Fibroblast of skin of abdomen (primary cell): ENCODE data around the gene PTPN13. TPM values are rescaled to one million over a fixed set of nuclear protein-coding genes. Genes with fewer than 3 reads are reported as not detected.

ENCODE experiments used
- DNase-seq: peaks from one replicate; pipeline ENCODE4 v3.0.0-alpha.2; 2013
- polyA plus RNA-seq, 2 experiments: library from polyadenylated mRNA; unstranded; fragments of 120-200 nt; gene quantifications; one replicate each; pipeline ENCODE4 v1.2.1, GENCODE V29; 2013; ENCODE audit not compliant: insufficient read length in 2 of 2

Gene PTPN13
- 52.6 TPM for polyA plus RNA-seq (2013, experiment 1 of 2; ENCODE audit: insufficient read length)
- 47.7 TPM for polyA plus RNA-seq (2013, experiment 2 of 2; ENCODE audit: insufficient read length)

GRCh38 chr4:86593688-86594558 lies at the start of gene PTPN13:
Gene PTPN13 (plus strand): TSS chr4:86594315. CDS start chr4:86635257, 40,942 bp downstream.
- peak; percentile 100 for DNase-seq

GRCh38 chr4:86547140-86547539 lies 47.0 kb upstream of the PTPN13 start:
- no peak for DNase-seq

GRCh38 chr4:86549163-86549788 lies 44.8 kb upstream of the PTPN13 start:
- DNase-seq = peak; percentile 21

- no peak for DNase-seq
These were observed 42.7 kb upstream of the PTPN13 start for GRCh38 chr4:86551387-86551786.

GRCh38 chr4:86554646-86555045 lies 39.5 kb upstream of the PTPN13 start:
- no peak for DNase-seq

GRCh38 chr4:86556791-86557415 lies 37.2 kb upstream of the PTPN13 start:
- DNase-seq = no peak

- DNase-seq = no peak
These were observed 36.6 kb upstream of the PTPN13 start for GRCh38 chr4:86557526-86557925.

GRCh38 chr4:86558258-86558657 lies 35.9 kb upstream of the PTPN13 start:
- DNase-seq = no peak

- DNase-seq = no peak
These were observed 35.3 kb upstream of the PTPN13 start for GRCh38 chr4:86558797-86559196.

GRCh38 chr4:86560447-86560846 lies 33.7 kb upstream of the PTPN13 start:
- no peak for DNase-seq

- no peak for DNase-seq
These were observed 32.9 kb upstream of the PTPN13 start for GRCh38 chr4:86561256-86561655.

- DNase-seq = peak; percentile 57
These were observed 30.7 kb upstream of the PTPN13 start for GRCh38 chr4:86563416-86563815.

GRCh38 chr4:86564795-86565194 lies 29.3 kb upstream of the PTPN13 start:
- peak; percentile 50 for DNase-seq

- DNase-seq = no peak
These were observed 28.5 kb upstream of the PTPN13 start for GRCh38 chr4:86565651-86566050.

- DNase-seq = no peak
These were observed 24.8 kb upstream of the PTPN13 start for GRCh38 chr4:86569103-86569870.

- no peak for DNase-seq
These were observed 14.2 kb upstream of the PTPN13 start for GRCh38 chr4:86579941-86580340.

- no peak for DNase-seq
These were observed 11.7 kb upstream of the PTPN13 start for GRCh38 chr4:86582410-86582809.

- DNase-seq = no peak
These were observed 7.9 kb upstream of the PTPN13 start for GRCh38 chr4:86586160-86586572.

- DNase-seq = no peak
These were observed 7.3 kb upstream of the PTPN13 start for GRCh38 chr4:86586626-86587380.

- no peak for DNase-seq
These were observed 6.6 kb upstream of the PTPN13 start for GRCh38 chr4:86587381-86588140.
